Stimulated activated effector memory CD8-positive, alpha-beta T cell treated with anti-CD3 and anti-CD28 coated beads, Interleukin-12 subunit alpha, Interleukin-12 subunit beta, amount 100 ng/mL, for 72 hours (primary cell): ENCODE results near the gene EFCAB11.
"Not testable (repeated sequence)": the region's sequence is repeated elsewhere in the genome, so short reads cannot be mapped to it uniquely, and the experiment has no call there.

Source experiments
- ATAC-seq: fragments of 150-1000 bp; cut with Tn5 transposase; 2 replicates; pipeline ENCODE4 v1.10.0; 2021
- DNase-seq, 2 donors: peaks; one replicate each; pipeline ENCODE4 v3.0.0; 2021 to 2022; ENCODE audit warnings: low spot score in 2 of 2
- H3K27ac Mint-ChIP-seq: one replicate; pipeline ENCODE4 v1.8.0; 2022; ENCODE audit warnings: mild to moderate bottlenecking, mixed read lengths
- H3K36me3 Mint-ChIP-seq: one replicate; pipeline ENCODE4 v1.8.0; 2022; ENCODE audit warnings: mild to moderate bottlenecking, mixed read lengths
- H3K4me1 Mint-ChIP-seq: one replicate; pipeline ENCODE4 v1.8.0; 2022; ENCODE audit warnings: mixed read lengths
- H3K4me3 Mint-ChIP-seq: one replicate; pipeline ENCODE4 v1.8.0; 2022; ENCODE audit warnings: mild to moderate bottlenecking, mixed read lengths
- H3K9me3 Mint-ChIP-seq: one replicate; pipeline ENCODE4 v1.8.0; 2022; ENCODE audit warnings: mixed read lengths

The EFCAB11 gene

GRCh38 chr14:89909586-89909985 lies 44.9 kb downstream of the EFCAB11 start:
- no peaks in the 10 kb centered on the region for H3K9me3 Mint-ChIP-seq
- no peak overlapping the region for H3K4me3 Mint-ChIP-seq
- peaks cover 6% of the 10 kb centered on the region for H3K4me1 Mint-ChIP-seq
- DNase-seq: no peak
- ATAC-seq: no peak
- no peak overlapping the region for H3K27ac Mint-ChIP-seq
- H3K36me3 Mint-ChIP-seq: no peaks in the 10 kb centered on the region

- no peak overlapping the region for H3K27ac Mint-ChIP-seq
- no peaks in the 10 kb centered on the region for H3K9me3 Mint-ChIP-seq
- H3K36me3 Mint-ChIP-seq: no peaks in the 10 kb centered on the region
- H3K4me3 Mint-ChIP-seq: no peak overlapping the region
- no peak for DNase-seq
- peaks cover 6% of the 10 kb centered on the region for H3K4me1 Mint-ChIP-seq
- no peak for ATAC-seq
These were observed 45.6 kb downstream of the EFCAB11 start for GRCh38 chr14:89908712-89909450.

- Mint-ChIP-seq H3K27ac (no peak overlapping the region), H3K4me1 (peaks cover 12% of the 10 kb centered on the region), H3K4me3 (no peak overlapping the region), H3K36me3 (no peaks in the 10 kb centered on the region), H3K9me3 (no peaks in the 10 kb centered on the region)
- no peak for DNase-seq
- ATAC-seq: no peak
These were observed 46.9 kb downstream of the EFCAB11 start for GRCh38 chr14:89907655-89908054.

- H3K4me3 Mint-ChIP-seq: no peak overlapping the region
- H3K4me1 Mint-ChIP-seq: peaks cover 12% of the 10 kb centered on the region
- ATAC-seq (no peak), DNase-seq (no peak)
- no peak overlapping the region for H3K27ac Mint-ChIP-seq
- H3K9me3 Mint-ChIP-seq: no peaks in the 10 kb centered on the region
- H3K36me3 Mint-ChIP-seq: no peaks in the 10 kb centered on the region
These were observed 48.5 kb downstream of the EFCAB11 start for GRCh38 chr14:89906000-89906399.

GRCh38 chr14:89903340-89903952 lies 51.1 kb downstream of the EFCAB11 start:
- ATAC-seq (no peak), DNase-seq (no peak)
- Mint-ChIP-seq H3K4me1 (peaks cover 12% of the 10 kb centered on the region), H3K27ac (no peak overlapping the region), H3K9me3 (no peaks in the 10 kb centered on the region), H3K4me3 (no peak overlapping the region), H3K36me3 (no peaks in the 10 kb centered on the region)

GRCh38 chr14:89902881-89903280 lies 51.6 kb downstream of the EFCAB11 start:
- Mint-ChIP-seq H3K4me3 (no peak overlapping the region), H3K36me3 (no peaks in the 10 kb centered on the region), H3K27ac (no peak overlapping the region), H3K9me3 (no peaks in the 10 kb centered on the region), H3K4me1 (peaks cover 12% of the 10 kb centered on the region)
- ATAC-seq (no peak), DNase-seq (no peak)

GRCh38 chr14:89900802-89901201 lies 53.7 kb downstream of the EFCAB11 start:
- Mint-ChIP-seq H3K36me3 (no peaks in the 10 kb centered on the region), H3K4me1 (peaks cover 12% of the 10 kb centered on the region), H3K4me3 (no peak overlapping the region), H3K9me3 (no peaks in the 10 kb centered on the region), H3K27ac (no peak overlapping the region)
- ATAC-seq (no peak), DNase-seq (no peak)

GRCh38 chr14:89899917-89900663 lies 54.4 kb downstream of the EFCAB11 start:
- Mint-ChIP-seq H3K4me3 (no peak overlapping the region), H3K4me1 (peaks cover 6% of the 10 kb centered on the region), H3K27ac (no peak overlapping the region), H3K9me3 (no peaks in the 10 kb centered on the region), H3K36me3 (no peaks in the 10 kb centered on the region)
- ATAC-seq (no peak), DNase-seq (no peak)

- Mint-ChIP-seq H3K27ac (no peak overlapping the region), H3K4me3 (no peak overlapping the region), H3K9me3 (no peaks in the 10 kb centered on the region), H3K36me3 (no peaks in the 10 kb centered on the region), H3K4me1 (peaks cover 6% of the 10 kb centered on the region)
- DNase-seq: no peak
- no peak for ATAC-seq
These were observed 55.2 kb downstream of the EFCAB11 start for GRCh38 chr14:89899291-89899690.

- H3K4me3 Mint-ChIP-seq, H3K36me3 Mint-ChIP-seq, H3K9me3 Mint-ChIP-seq, ATAC-seq, H3K27ac Mint-ChIP-seq, DNase-seq, H3K4me1 Mint-ChIP-seq: not testable (repeated sequence)
These were observed 61.1 kb downstream of the EFCAB11 start for GRCh38 chr14:89893388-89893787.

GRCh38 chr14:89892953-89893352 lies 61.6 kb downstream of the EFCAB11 start:
- no peak overlapping the region for H3K4me3 Mint-ChIP-seq

GRCh38 chr14:89891721-89892120 lies 62.8 kb downstream of the EFCAB11 start:
- not testable (repeated sequence) for H3K4me3 Mint-ChIP-seq, H3K4me1 Mint-ChIP-seq, H3K36me3 Mint-ChIP-seq, ATAC-seq, DNase-seq, H3K27ac Mint-ChIP-seq, H3K9me3 Mint-ChIP-seq

More at GRCh38 chr14:89892953-89893352, 61.6 kb downstream of the EFCAB11 start:
- no peak for DNase-seq
- Mint-ChIP-seq H3K27ac (no peak overlapping the region), H3K36me3 (no peaks in the 10 kb centered on the region), H3K9me3 (no peaks in the 10 kb centered on the region), H3K4me1 (no peaks in the 10 kb centered on the region)
- ATAC-seq: no peak

GRCh38 chr14:89891055-89891454 lies 63.5 kb downstream of the EFCAB11 start:
- ATAC-seq (no peak), DNase-seq (no peak)
- Mint-ChIP-seq H3K4me3 (no peak overlapping the region), H3K9me3 (no peaks in the 10 kb centered on the region), H3K36me3 (no peaks in the 10 kb centered on the region), H3K4me1 (no peaks in the 10 kb centered on the region), H3K27ac (no peak overlapping the region)

GRCh38 chr14:89890589-89890988 lies 63.9 kb downstream of the EFCAB11 start:
- no peak overlapping the region for H3K27ac Mint-ChIP-seq
- DNase-seq: no peak
- no peaks in the 10 kb centered on the region for H3K36me3 Mint-ChIP-seq
- no peak overlapping the region for H3K4me3 Mint-ChIP-seq
- H3K4me1 Mint-ChIP-seq: no peaks in the 10 kb centered on the region
- H3K9me3 Mint-ChIP-seq: no peaks in the 10 kb centered on the region
- no peak for ATAC-seq

GRCh38 chr14:89889626-89890025 lies 64.9 kb downstream of the EFCAB11 start:
- H3K27ac Mint-ChIP-seq: no peak overlapping the region
- ATAC-seq (no peak), DNase-seq (no peak)
- no peaks in the 10 kb centered on the region for H3K9me3 Mint-ChIP-seq
- no peak overlapping the region for H3K4me3 Mint-ChIP-seq
- H3K36me3 Mint-ChIP-seq: no peaks in the 10 kb centered on the region
- no peaks in the 10 kb centered on the region for H3K4me1 Mint-ChIP-seq

GRCh38 chr14:89884761-89885160 lies 69.8 kb downstream of the EFCAB11 start:
- ATAC-seq (no peak), DNase-seq (no peak)
- H3K27ac Mint-ChIP-seq: no peak overlapping the region
- H3K9me3 Mint-ChIP-seq: no peaks in the 10 kb centered on the region
- no peak overlapping the region for H3K4me3 Mint-ChIP-seq
- no peaks in the 10 kb centered on the region for H3K36me3 Mint-ChIP-seq
- H3K4me1 Mint-ChIP-seq: no peaks in the 10 kb centered on the region
